K562 (cell line): Measurements from ENCODE around the gene RIN3. TPM values are rescaled to one million over a fixed set of nuclear protein-coding genes. Genes with fewer than 3 reads are reported as not detected.

Source experiments
- ATAC-seq: fragments of 200-7000 bp; cut with Tn5 transposase; 3 replicates; pipeline ENCODE4 v1.9.1; 2020; ENCODE audit warnings: moderate library complexity
- BruUV-seq: library from RNA; stranded (reverse); fragments of 400-500 nt; replicated peaks from 2 replicates; lab custom pipeline; 2021; lab: Mats Ljungman, UMichigan
- CTCF ChIA-PET: fragments of 300-600 bp; formaldehyde crosslinking; extraction: SDS; loops from one replicate; lab custom pipeline; 2021; ENCODE audit warnings: low intra/inter-chr PET ratio; lab: Yijun Ruan, JAX
- POLR2A ChIA-PET: fragments of 300-600, 350-650 bp; sonication (Branson Sonifier 250); formaldehyde crosslinking; extraction: SDS; loops from one replicate; lab custom pipeline; 2021; ENCODE audit warnings: antibody characterized with exemption, inconsistent platforms; lab: Yijun Ruan, JAX
- DNase-seq, 4 experiments: peaks; one replicate each; pipeline versions ENCODE4 v3.0.0 to v3.0.0-alpha.2; 2011 to 2018; ENCODE audit warnings: low spot score in 3 of 4, mixed read lengths in 3 of 4; ENCODE audit errors: extremely low read depth in 1 of 4
- FAIRE-seq: peaks from 2 replicates; lab custom pipeline; 2011; peaks lifted over from hg19 to GRCh38; lab: Jason Lieb, UNC
- H2AFZ ChIP-seq: 2 replicates; pipeline ENCODE4 v1.6.0; 2011; ENCODE audit warnings: low read depth, low read length, control low read depth, inconsistent platforms
- H3K27ac ChIP-seq: fragments of 200-600 bp; 3 replicates; pipeline ENCODE4 v1.8.0; 2011; ENCODE audit warnings: low read depth, mild to moderate bottlenecking, control low read depth, inconsistent platforms, low read length, moderate library complexity, mixed read lengths; ENCODE audit errors: extremely low read depth
- H3K27me3 ChIP-seq, 2 experiments: fragments of 300-600 bp in 1 of 2; 2 replicates in 1 of 2; 3 replicates in 1 of 2; pipeline versions ENCODE4 v1.6.0 to v1.8.0; 2011; ENCODE audit warnings: inconsistent platforms in 2 of 2, low read length in 2 of 2, mild to moderate bottlenecking in 1 of 2, mixed read lengths in 1 of 2, moderate library complexity in 1 of 2; ENCODE audit not compliant: control insufficient read depth in 2 of 2, insufficient read depth in 2 of 2
- H3K36me3 ChIP-seq: fragments of 300-600 bp; 3 replicates; pipeline ENCODE4 v1.8.0; 2011; ENCODE audit warnings: mild to moderate bottlenecking, low read length, inconsistent platforms; ENCODE audit not compliant: control insufficient read depth, insufficient read depth
- H3K4me1 ChIP-seq, 2 experiments: fragments of 200-600 bp in 1 of 2; replicated peaks in 1 of 2; 2 replicates in 1 of 2; 3 replicates in 1 of 2; pipeline versions ENCODE4 v1.5.1 to v1.8.0; 2011; ENCODE audit warnings: inconsistent platforms in 2 of 2, low read length in 2 of 2, mild to moderate bottlenecking in 1 of 2, mixed read lengths in 1 of 2, moderate library complexity in 1 of 2; ENCODE audit not compliant: control insufficient read depth in 2 of 2, insufficient read depth in 2 of 2
- H3K4me2 ChIP-seq: 2 replicates; pipeline ENCODE4 v1.6.1; 2011; ENCODE audit warnings: low read length, control low read depth, inconsistent platforms, mixed read lengths; ENCODE audit not compliant: insufficient read depth
- H3K4me3 ChIP-seq: fragments of 200-600 bp; sonication (generic), shearing (Covaris generic); 2 replicates; pipeline ENCODE4 v1.5.1; 2016; ENCODE audit warnings: control low read depth, inconsistent platforms
- H3K79me2 ChIP-seq: fragments of 200-600 bp; 3 replicates; pipeline ENCODE4 v1.8.0; 2011; ENCODE audit warnings: low read length, inconsistent platforms; ENCODE audit not compliant: control insufficient read depth, insufficient read depth
- H3K9ac ChIP-seq, 2 experiments: 2 replicates each; pipeline versions ENCODE4 v1.6.0 to v1.6.1; 2011; ENCODE audit warnings: low read depth in 2 of 2, low read length in 2 of 2, control low read depth in 1 of 2, inconsistent platforms in 1 of 2, mild to moderate bottlenecking in 1 of 2, mixed read lengths in 1 of 2; ENCODE audit not compliant: insufficient read depth in 1 of 2
- H3K9me1 ChIP-seq: one replicate; pipeline ENCODE4 v1.6.0; 2011; ENCODE audit warnings: inconsistent platforms, mild to moderate bottlenecking, low read length, moderate library complexity; ENCODE audit not compliant: control insufficient read depth, insufficient read depth
- H3K9me3 ChIP-seq: replicated peaks from 2 replicates; pipeline ENCODE4 v1.5.1; 2011; ENCODE audit warnings: low read depth, low read length, inconsistent platforms; ENCODE audit not compliant: control insufficient read depth, insufficient read depth
- H4K20me1 ChIP-seq: replicated peaks from 2 replicates; pipeline ENCODE4 v1.6.1; 2011; ENCODE audit warnings: low read length, inconsistent platforms, mixed read lengths; ENCODE audit not compliant: control insufficient read depth, insufficient read depth
- C11orf30 ChIP-seq: fragments of 450-650 bp; IDR thresholded peaks from 2 replicates; pipeline ENCODE4 v1.6.1; 2016; ENCODE audit warnings: low read depth, mild to moderate bottlenecking
- KDM5B ChIP-seq: fragments of 200-600 bp; sonication (generic); IDR thresholded peaks from 2 replicates; pipeline ENCODE4 v1.6.1; 2012; ENCODE audit warnings: low read depth, mild to moderate bottlenecking, moderate library complexity, low read length, control low read depth, inconsistent platforms; ENCODE audit not compliant: insufficient replicate concordance
- KLF13 ChIP-seq: fragments of 450-650 bp; IDR thresholded peaks from 2 replicates; pipeline ENCODE4 v1.6.1; 2016; ENCODE audit warnings: missing genetic modification characterization, low read depth, mild to moderate bottlenecking, missing compliant biosample characterization, moderate library complexity, borderline replicate concordance
- MEF2A ChIP-seq: IDR thresholded peaks from 2 replicates; pipeline ENCODE4 v1.6.1; 2011; ENCODE audit warnings: low read depth, mild to moderate bottlenecking, low read length, moderate library complexity; ENCODE audit not compliant: control insufficient read depth
- NBN ChIP-seq: fragments of 450-650 bp; IDR thresholded peaks from 2 replicates; pipeline ENCODE4 v1.6.1; 2016; ENCODE audit warnings: low read depth, mild to moderate bottlenecking
- RFX1 ChIP-seq: fragments of 450-650 bp; IDR thresholded peaks from 2 replicates; pipeline ENCODE4 v1.6.1; 2016; ENCODE audit warnings: mild to moderate bottlenecking, moderate library complexity
- VEZF1 ChIP-seq: fragments of 200-800 bp; sonication (Bioruptor generic); IDR thresholded peaks from 2 replicates; pipeline ENCODE4 v1.6.1; 2017; ENCODE audit warnings: missing genetic modification characterization, missing compliant biosample characterization
- ZBTB7A ChIP-seq: IDR thresholded peaks from 2 replicates; pipeline ENCODE4 v1.6.1; 2011; ENCODE audit warnings: low read depth, mild to moderate bottlenecking, low read length, moderate library complexity, borderline replicate concordance; ENCODE audit not compliant: control insufficient read depth
- ZNF124 ChIP-seq: sonication (generic); formaldehyde crosslinking; IDR thresholded peaks from 2 replicates; pipeline ENCODE4 v1.8.1; 2022; ENCODE audit warnings: missing genetic modification reagents
- ZNF146 ChIP-seq: IDR thresholded peaks from one replicate; pipeline ENCODE4 v1.6.1; 2018; ENCODE audit warnings: missing compliant biosample characterization; ENCODE audit not compliant: unreplicated experiment
- WGBS: fragments of 100-300 bp; shearing (Covaris generic); methylation state at CpG from one replicate; pipeline ENCODE4 v1.1.6; 2016; ENCODE audit warnings: low coverage, mixed read lengths; ENCODE audit not compliant: insufficient coverage; ENCODE audit errors: missing lambda C conversion rate; 5-methylcytosine and 5-hydroxymethylcytosine counted together
- in situ Hi-C: fragments of 300-500 bp; cut with MboI; formaldehyde crosslinking; loops from 4 replicates; pipeline ENCODE4 v1.15.0; 2018; ENCODE audit warnings: inconsistent platforms, mixed read lengths
- intact Hi-C: fragments of 100-400 bp; cut with micrococcal nuclease; formaldehyde crosslinking; loops from 2 replicates; pipeline ENCODE4 v1.14.2; 2022
- polyA plus RNA-seq, 8 experiments: library from polyadenylated mRNA; depleted of rRNA in 4 of 8; stranded (reverse) in 5 of 8; unstranded in 3 of 8; fragments of >200 nt; fragmentation: Nextera tagmentation in 2 of 8; fragmentation: Illumina TruSeq in 1 of 8; extraction: Ambion mirVana in 2 of 8; extraction: Trizol in 1 of 8; gene quantifications; 2 replicates each; pipeline versions ENCODE4 v1.2.1 to v1.2.3, GENCODE V29; 2011 to 2014; ENCODE audit warnings: inconsistent platforms in 1 of 8, missing spikeins in 1 of 8
- total RNA-seq, 7 experiments: library from RNA; depleted of rRNA in 6 of 7; stranded (reverse); fragments of >200 nt in 6 of 7; fragmentation: Illumina TruSeq in 2 of 7; extraction: Trizol in 2 of 7; gene quantifications; 2 replicates each; pipeline versions ENCODE4 v1.2.1 to v1.2.3, GENCODE V29; 2011 to 2021; ENCODE audit warnings: low replicate concordance in 1 of 7
- TF ChIP-seq, protein P1 (sequence below): fragments of 450-650 bp; IDR thresholded peaks from 2 replicates; pipeline ENCODE4 v1.6.1; 2014; ENCODE audit warnings: low read depth, mild to moderate bottlenecking, moderate library complexity, borderline replicate concordance
- TF ChIP-seq, protein P2 (sequence below): fragments of 450-650 bp; formaldehyde crosslinking; conservative IDR thresholded peaks from 2 replicates; pipeline ENCODE4 v1.4.0; 2022; ENCODE audit warnings: mild to moderate bottlenecking, missing genetic modification characterization
- TF ChIP-seq, protein P3 (sequence below), 3 experiments: fragments of 200-800 bp in 1 of 3; sonication (Bioruptor generic) in 1 of 3; sonication (generic) in 1 of 3; formaldehyde crosslinking in 1 of 3; IDR thresholded peaks; 2 replicates each; pipeline versions ENCODE4 v1.6.1 to v1.8.0; 2016 to 2022; ENCODE audit warnings: mild to moderate bottlenecking in 2 of 3, missing compliant biosample characterization in 2 of 3, missing genetic modification characterization in 2 of 3, missing genetic modification reagents in 1 of 3
- TF ChIP-seq, protein P4 (sequence below): fragments of 450-650 bp; IDR thresholded peaks from 2 replicates; pipeline ENCODE4 v1.6.1; 2016; ENCODE audit warnings: antibody characterized with exemption

Gene RIN3
- total and polyA plus RNA-seq, 9 of the 15 experiments (the other 6 are each of a cell fraction or from before 2014, with no cell fraction given) = 0.01 to 0.49 (median 0.08) TPM; not detected in 5

- Histone ChIP-seq H3K36me3 (no peaks in the 10 kb centered on the region), H2AFZ (no peak overlapping the region), H3K4me2 (no peak overlapping the region), H3K27ac (no peak overlapping the region), H4K20me1 (no peaks in the 10 kb centered on the region), H3K79me2 (no peaks in the 10 kb centered on the region), H3K9ac (no peak overlapping the region), H3K4me3 (no peak overlapping the region), H3K27me3 (peaks cover 0 to 15% of the 10 kb centered on the region in 2 experiments; a peak in 1 of 5 replicates), H3K9me3 (no peaks in the 10 kb centered on the region), H3K9me1 (no peaks in the 10 kb centered on the region), H3K4me1 (no peaks in the 10 kb centered on the region)
- WGBS = 0% methylated on average over 5 of the region's 6 CpGs
- ChIA-PET CTCF (no interaction called here), POLR2A (no interaction called here)
- BruUV-seq = no TSS peak
- intact Hi-C loops (no loop called here), in situ Hi-C loops (no loop called here)
- no peak for FAIRE-seq
- ATAC-seq = no peak
- DNase-seq = no peak
- TF ChIP-seq MEF2A (no peak), KDM5B (no peak), KLF13 (no peak), VEZF1 (CRISPR knock-in tag) (no peak), ZBTB7A (no peak), ZNF124 (no peak), RFX1 (no peak), C11orf30 (no peak), NBN (no peak), ZNF146 (CRISPR knock-in tag) (no peak)
- TF ChIP-seq, protein P1, sequence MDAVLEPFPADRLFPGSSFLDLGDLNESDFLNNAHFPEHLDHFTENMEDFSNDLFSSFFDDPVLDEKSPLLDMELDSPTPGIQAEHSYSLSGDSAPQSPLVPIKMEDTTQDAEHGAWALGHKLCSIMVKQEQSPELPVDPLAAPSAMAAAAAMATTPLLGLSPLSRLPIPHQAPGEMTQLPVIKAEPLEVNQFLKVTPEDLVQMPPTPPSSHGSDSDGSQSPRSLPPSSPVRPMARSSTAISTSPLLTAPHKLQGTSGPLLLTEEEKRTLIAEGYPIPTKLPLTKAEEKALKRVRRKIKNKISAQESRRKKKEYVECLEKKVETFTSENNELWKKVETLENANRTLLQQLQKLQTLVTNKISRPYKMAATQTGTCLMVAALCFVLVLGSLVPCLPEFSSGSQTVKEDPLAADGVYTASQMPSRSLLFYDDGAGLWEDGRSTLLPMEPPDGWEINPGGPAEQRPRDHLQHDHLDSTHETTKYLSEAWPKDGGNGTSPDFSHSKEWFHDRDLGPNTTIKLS = no peak
- TF ChIP-seq, protein P2, sequence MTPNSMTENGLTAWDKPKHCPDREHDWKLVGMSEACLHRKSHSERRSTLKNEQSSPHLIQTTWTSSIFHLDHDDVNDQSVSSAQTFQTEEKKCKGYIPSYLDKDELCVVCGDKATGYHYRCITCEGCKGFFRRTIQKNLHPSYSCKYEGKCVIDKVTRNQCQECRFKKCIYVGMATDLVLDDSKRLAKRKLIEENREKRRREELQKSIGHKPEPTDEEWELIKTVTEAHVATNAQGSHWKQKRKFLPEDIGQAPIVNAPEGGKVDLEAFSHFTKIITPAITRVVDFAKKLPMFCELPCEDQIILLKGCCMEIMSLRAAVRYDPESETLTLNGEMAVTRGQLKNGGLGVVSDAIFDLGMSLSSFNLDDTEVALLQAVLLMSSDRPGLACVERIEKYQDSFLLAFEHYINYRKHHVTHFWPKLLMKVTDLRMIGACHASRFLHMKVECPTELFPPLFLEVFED (CRISPR knock-in tag) = no peak
- TF ChIP-seq, protein P3, sequence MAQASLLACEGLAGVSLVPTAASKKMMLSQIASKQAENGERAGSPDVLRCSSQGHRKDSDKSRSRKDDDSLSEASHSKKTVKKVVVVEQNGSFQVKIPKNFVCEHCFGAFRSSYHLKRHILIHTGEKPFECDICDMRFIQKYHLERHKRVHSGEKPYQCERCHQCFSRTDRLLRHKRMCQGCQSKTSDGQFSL (CRISPR knock-in tag; IDR thresholded peaks at IDR 0.05) = no peak
- TF ChIP-seq, protein P3 (tag; IDR thresholded peaks at IDR 0.05) = no peak
- TF ChIP-seq, protein P4, sequence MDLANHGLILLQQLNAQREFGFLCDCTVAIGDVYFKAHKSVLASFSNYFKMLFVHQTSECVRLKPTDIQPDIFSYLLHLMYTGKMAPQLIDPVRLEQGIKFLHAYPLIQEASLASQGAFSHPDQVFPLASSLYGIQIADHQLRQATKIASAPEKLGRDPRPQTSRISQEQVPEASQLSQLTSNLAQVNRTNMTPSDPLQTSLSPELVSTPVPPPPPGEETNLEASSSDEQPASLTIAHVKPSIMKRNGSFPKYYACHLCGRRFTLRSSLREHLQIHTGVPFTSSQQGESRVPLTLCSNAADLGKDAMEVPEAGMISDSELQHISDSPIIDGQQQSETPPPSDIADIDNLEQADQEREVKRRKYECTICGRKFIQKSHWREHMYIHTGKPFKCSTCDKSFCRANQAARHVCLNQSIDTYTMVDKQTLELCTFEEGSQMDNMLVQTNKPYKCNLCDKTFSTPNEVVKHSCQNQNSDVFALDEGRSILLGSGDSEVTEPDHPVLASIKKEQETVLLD = no peak
Observed at GRCh38 chr14:92538412-92538985, 24.9 kb downstream of the RIN3 start.
